MM.1S (cell line): ENCODE measurements around the gene SDR9C7.
"Not testable (repeated sequence)": the region's sequence is repeated elsewhere in the genome, so short reads cannot be mapped to it uniquely, and the experiment has no call there.

Source experiments
- DNase-seq: peaks from one replicate; pipeline ENCODE4 v3.0.0-alpha.2; 2015
- H2AFZ ChIP-seq: fragments of 300-600 bp; sonication (generic); 2 replicates; pipeline ENCODE4 v1.6.0; 2016; ENCODE audit warnings: antibody characterized with exemption, low read length
- H3F3A ChIP-seq: fragments of 300-600 bp; sonication (generic); 2 replicates; pipeline ENCODE4 v1.6.1; 2016; ENCODE audit warnings: mild to moderate bottlenecking, antibody characterized with exemption, low read length, moderate library complexity, mixed read lengths; ENCODE audit not compliant: insufficient read depth
- H3K27ac ChIP-seq: fragments of 300-600 bp; sonication (generic); 2 replicates; pipeline ENCODE4 v1.5.1; 2016; ENCODE audit warnings: mild to moderate bottlenecking, low read length
- H3K27me3 ChIP-seq: fragments of 300-600 bp; sonication (generic); replicated peaks from 2 replicates; pipeline ENCODE4 v1.6.0; 2016; ENCODE audit warnings: low read length; ENCODE audit not compliant: insufficient read depth
- H3K36me3 ChIP-seq: fragments of 300-600 bp; sonication (generic); replicated peaks from 2 replicates; pipeline ENCODE4 v1.6.1; 2016; ENCODE audit warnings: mild to moderate bottlenecking, low read length, mixed read lengths; ENCODE audit not compliant: insufficient read depth
- H3K4me1 ChIP-seq: fragments of 300-600 bp; sonication (generic); 2 replicates; pipeline ENCODE4 v1.6.1; 2016; ENCODE audit warnings: low read length, mixed read lengths
- H3K4me2 ChIP-seq: fragments of 300-600 bp; sonication (generic); 2 replicates; pipeline ENCODE4 v1.6.0; 2016; ENCODE audit warnings: low read depth, low read length
- H3K4me3 ChIP-seq: fragments of 300-600 bp; sonication (generic); 2 replicates; pipeline ENCODE4 v1.5.1; 2016; ENCODE audit warnings: low read length, mixed read lengths
- H3K79me2 ChIP-seq: fragments of 300-600 bp; sonication (generic); 2 replicates; pipeline ENCODE4 v1.6.1; 2016; ENCODE audit warnings: mixed run types, low read length, mixed read lengths
- H3K9ac ChIP-seq: fragments of 300-600 bp; sonication (generic); 2 replicates; pipeline ENCODE4 v1.6.1; 2016; ENCODE audit warnings: low read length, mixed read lengths
- H3K9me2 ChIP-seq: fragments of 300-600 bp; sonication (generic); replicated peaks from 2 replicates; pipeline ENCODE4 v1.6.1; 2016; ENCODE audit warnings: mild to moderate bottlenecking, low read length, mixed read lengths; ENCODE audit not compliant: insufficient read depth
- H3K9me3 ChIP-seq: fragments of 300-600 bp; sonication (generic); replicated peaks from 2 replicates; pipeline ENCODE4 v1.6.1; 2016; ENCODE audit warnings: mild to moderate bottlenecking, low read length, mixed read lengths; ENCODE audit not compliant: insufficient read depth
- H4K20me1 ChIP-seq: fragments of 300-600 bp; sonication (generic); 2 replicates; pipeline ENCODE4 v1.6.1; 2016; ENCODE audit warnings: mild to moderate bottlenecking, low read length, moderate library complexity, mixed read lengths; ENCODE audit not compliant: insufficient read depth
- EZH2 ChIP-seq: fragments of 300-600 bp; sonication (generic); optimal IDR thresholded peaks from 2 replicates; pipeline ENCODE3; 2017; ENCODE audit warnings: low read depth, mild to moderate bottlenecking, antibody characterized with exemption, low read length, mixed read lengths
- EZH2phosphoT487 ChIP-seq: fragments of 300-600 bp; sonication (generic); IDR thresholded peaks from 2 replicates; pipeline ENCODE4 v1.6.1; 2018; ENCODE audit warnings: antibody characterized with exemption, low read length
- TF ChIP-seq, protein P1 (sequence below): fragments of 300-600 bp; sonication (generic); IDR thresholded peaks from 2 replicates; pipeline ENCODE4 v1.5.1; 2016; ENCODE audit warnings: antibody characterized with exemption, low read length, mixed read lengths

Gene SDR9C7

DNA sequence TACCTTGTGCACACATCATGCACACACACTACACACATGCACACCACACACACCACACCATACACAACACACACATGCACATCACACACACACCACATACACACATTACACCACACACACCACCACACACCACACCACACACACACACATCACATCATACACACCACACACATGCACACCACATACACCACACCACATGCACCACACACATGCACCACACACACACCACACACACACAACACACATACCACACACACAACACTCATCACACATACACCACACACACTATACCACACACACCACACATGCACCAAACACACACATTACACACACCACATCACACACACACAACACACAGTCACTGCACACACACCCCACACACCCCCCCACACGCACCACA is 38.1 kb downstream of the SDR9C7 start:
- H3K27ac ChIP-seq = no peak overlapping the region
- no peak overlapping the region for H3K4me3 ChIP-seq
- H3K9me2 ChIP-seq = no peaks in the 10 kb centered on the region
- no peaks in the 10 kb centered on the region for H3K79me2 ChIP-seq
- no peak overlapping the region for H3K9ac ChIP-seq
- no peaks in the 10 kb centered on the region for H3K27me3 ChIP-seq
- H3F3A ChIP-seq = no peaks in the 10 kb centered on the region
- H3K36me3 ChIP-seq = no peaks in the 10 kb centered on the region
- H3K4me2 ChIP-seq = no peak overlapping the region
- no peaks in the 10 kb centered on the region for H4K20me1 ChIP-seq
- no peak overlapping the region for H2AFZ ChIP-seq
- no peak for DNase-seq
- H3K4me1 ChIP-seq = no peaks in the 10 kb centered on the region
- TF ChIP-seq, protein P1, sequence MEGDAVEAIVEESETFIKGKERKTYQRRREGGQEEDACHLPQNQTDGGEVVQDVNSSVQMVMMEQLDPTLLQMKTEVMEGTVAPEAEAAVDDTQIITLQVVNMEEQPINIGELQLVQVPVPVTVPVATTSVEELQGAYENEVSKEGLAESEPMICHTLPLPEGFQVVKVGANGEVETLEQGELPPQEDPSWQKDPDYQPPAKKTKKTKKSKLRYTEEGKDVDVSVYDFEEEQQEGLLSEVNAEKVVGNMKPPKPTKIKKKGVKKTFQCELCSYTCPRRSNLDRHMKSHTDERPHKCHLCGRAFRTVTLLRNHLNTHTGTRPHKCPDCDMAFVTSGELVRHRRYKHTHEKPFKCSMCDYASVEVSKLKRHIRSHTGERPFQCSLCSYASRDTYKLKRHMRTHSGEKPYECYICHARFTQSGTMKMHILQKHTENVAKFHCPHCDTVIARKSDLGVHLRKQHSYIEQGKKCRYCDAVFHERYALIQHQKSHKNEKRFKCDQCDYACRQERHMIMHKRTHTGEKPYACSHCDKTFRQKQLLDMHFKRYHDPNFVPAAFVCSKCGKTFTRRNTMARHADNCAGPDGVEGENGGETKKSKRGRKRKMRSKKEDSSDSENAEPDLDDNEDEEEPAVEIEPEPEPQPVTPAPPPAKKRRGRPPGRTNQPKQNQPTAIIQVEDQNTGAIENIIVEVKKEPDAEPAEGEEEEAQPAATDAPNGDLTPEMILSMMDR = no peak
- TF ChIP-seq EZH2phosphoT487 = no peak
- no peak for TF ChIP-seq EZH2
- H3K9me3 ChIP-seq = no peaks in the 10 kb centered on the region

- no peaks in the 10 kb centered on the region for H4K20me1 ChIP-seq
- H3K9me3 ChIP-seq = no peaks in the 10 kb centered on the region
- H3F3A ChIP-seq = no peaks in the 10 kb centered on the region
- no peaks in the 10 kb centered on the region for H3K9me2 ChIP-seq
- no peak overlapping the region for H3K4me2 ChIP-seq
- H3K27ac ChIP-seq = no peak overlapping the region
- H3K4me3 ChIP-seq = no peak overlapping the region
- no peaks in the 10 kb centered on the region for H3K79me2 ChIP-seq
- no peaks in the 10 kb centered on the region for H3K4me1 ChIP-seq
- no peak overlapping the region for H2AFZ ChIP-seq
- H3K36me3 ChIP-seq = no peaks in the 10 kb centered on the region
- no peaks in the 10 kb centered on the region for H3K27me3 ChIP-seq
- no peak for TF ChIP-seq EZH2phosphoT487
- TF ChIP-seq EZH2 = no peak
- TF ChIP-seq, protein P1 = no peak
- no peak overlapping the region for H3K9ac ChIP-seq
- no peak for DNase-seq
These were observed 39.4 kb downstream of the SDR9C7 start for GRCh38 chr12:56894698-56895368.

- not testable (repeated sequence) for H3K4me1 ChIP-seq, H3K9me3 ChIP-seq, H4K20me1 ChIP-seq, H3K79me2 ChIP-seq, H3K27me3 ChIP-seq, H3K27ac ChIP-seq, H3K4me2 ChIP-seq, H3K9me2 ChIP-seq, H3K36me3 ChIP-seq, H3K9ac ChIP-seq, H3K4me3 ChIP-seq, DNase-seq, H2AFZ ChIP-seq, H3F3A ChIP-seq
These were observed 42.3 kb downstream of the SDR9C7 start for GRCh38 chr12:56891885-56892284.

DNA sequence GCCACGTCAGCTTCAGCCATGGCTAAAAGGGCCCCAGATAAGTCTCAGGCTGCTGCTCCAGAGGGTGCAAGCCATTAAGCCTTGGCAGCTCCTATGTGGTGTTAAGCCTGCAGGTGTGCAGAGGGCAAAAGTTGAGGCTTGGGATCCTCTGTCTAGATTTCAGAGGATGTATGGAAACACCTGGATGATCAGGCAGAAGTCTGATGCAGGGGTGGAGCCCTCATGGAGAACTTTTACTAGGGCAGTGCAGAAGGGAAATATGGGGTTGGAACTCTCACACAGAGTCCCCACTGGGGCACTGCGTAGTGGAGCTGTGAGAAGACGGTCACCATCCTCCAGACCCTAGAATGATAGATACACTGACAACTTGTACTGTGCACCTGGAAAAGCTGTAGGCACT is 47.9 kb downstream of the SDR9C7 start:
- Histone ChIP-seq H3F3A (no peaks in the 10 kb centered on the region), H3K9me3 (no peaks in the 10 kb centered on the region), H3K27me3 (no peaks in the 10 kb centered on the region), H4K20me1 (no peaks in the 10 kb centered on the region), H3K79me2 (no peaks in the 10 kb centered on the region), H3K36me3 (no peaks in the 10 kb centered on the region), H3K4me2 (no peak overlapping the region), H2AFZ (no peak overlapping the region), H3K4me3 (no peak overlapping the region), H3K4me1 (no peaks in the 10 kb centered on the region), H3K27ac (no peak overlapping the region), H3K9ac (no peak overlapping the region), H3K9me2 (no peaks in the 10 kb centered on the region)
- DNase-seq = no peak
- no peak for TF ChIP-seq EZH2phosphoT487
- no peak for TF ChIP-seq EZH2
- TF ChIP-seq, protein P1 = no peak
